ENCODE data around the gene MEX3D. TPM values are rescaled to one million over a fixed set of nuclear protein-coding genes. Genes with fewer than 3 reads are reported as not detected.

MEX3D gene
- total RNA-seq, 2 experiments from 2014 or later: 7.6 to 9.5 TPM

DNA sequence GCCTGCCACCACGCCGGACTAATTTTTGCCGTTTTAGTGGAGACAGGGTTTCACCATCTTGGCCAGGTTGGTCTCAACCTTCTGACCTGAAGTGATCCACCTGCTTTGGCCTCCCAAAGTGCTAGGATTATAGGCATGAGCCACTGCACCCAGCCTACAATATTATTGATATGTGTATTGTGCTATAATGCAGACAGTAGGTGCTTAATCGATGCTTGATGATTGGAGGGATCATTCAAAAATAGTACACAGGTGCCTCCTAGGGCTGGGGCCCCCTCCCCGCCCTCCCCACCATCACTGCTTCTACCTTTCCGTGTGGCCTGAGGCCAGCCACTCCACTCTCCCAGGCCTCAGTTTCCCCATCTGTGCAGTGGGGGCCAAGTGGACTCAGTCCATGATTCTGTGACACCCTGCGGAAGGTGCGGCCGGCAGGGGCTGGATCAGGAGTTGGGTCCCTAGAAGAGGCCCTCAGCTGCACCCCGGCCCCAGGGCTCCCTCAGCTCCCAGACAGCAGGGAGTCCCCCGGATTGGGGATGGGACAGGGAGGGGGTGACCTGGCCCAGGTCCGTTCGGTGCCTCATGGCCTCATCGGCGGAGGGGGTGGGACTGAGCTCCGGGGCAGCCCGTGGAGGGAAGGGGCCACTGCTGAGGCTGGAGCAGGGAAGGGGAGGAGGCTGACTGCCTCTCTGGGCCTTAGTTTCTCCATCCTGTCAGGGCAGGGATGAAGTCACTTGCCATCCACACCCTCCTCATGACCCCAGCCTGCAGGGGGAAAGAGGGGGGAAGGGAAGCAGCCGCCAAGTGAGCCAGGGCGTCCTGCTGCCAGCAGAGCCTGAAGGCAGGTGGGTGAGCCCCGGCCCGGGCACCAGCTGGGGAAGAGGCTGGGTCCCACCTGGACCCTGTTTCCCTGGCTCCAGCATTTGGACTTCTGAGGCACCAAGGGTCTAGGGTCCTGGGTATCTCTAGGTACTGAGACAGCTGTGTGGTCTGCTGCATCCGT lies 56.5 kb downstream of the MEX3D start:
- peak overlapping the region; percentile 57 for H3K4me3 Mint-ChIP-seq
- H3K36me3 Mint-ChIP-seq: no peaks in the 10 kb centered on the region
- DNase-seq: no peak
- no peaks in the 10 kb centered on the region for H3K9me3 Mint-ChIP-seq (ENCODE audit: low read depth)
- no peak overlapping the region for H3K27ac Mint-ChIP-seq
- no peak for ATAC-seq
- CTCF ChIA-PET: no interaction called here
- peaks cover 21% of the 10 kb centered on the region for H3K27me3 Mint-ChIP-seq
- H3K4me1 Mint-ChIP-seq: peaks cover 6% of the 10 kb centered on the region

DNA sequence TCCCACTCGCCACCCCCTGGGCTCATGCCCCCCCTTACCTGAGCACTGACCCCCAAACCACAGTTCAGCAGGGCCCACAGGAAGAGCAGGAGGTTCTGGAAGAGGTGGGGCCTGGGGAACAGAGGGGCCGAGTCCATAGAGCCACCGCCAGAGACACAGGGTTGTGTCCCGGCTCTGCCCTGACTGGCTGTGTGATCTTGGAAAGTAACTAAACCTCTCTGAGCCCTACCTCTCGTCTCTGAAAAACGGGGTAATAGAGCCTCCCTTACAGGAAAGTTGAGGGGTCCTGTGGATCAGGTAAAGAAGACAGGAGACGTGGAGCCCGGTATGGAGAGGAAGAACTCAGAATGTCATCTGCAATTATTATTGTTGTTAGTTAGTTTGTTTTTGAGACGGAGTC lies 57.3 kb downstream of the MEX3D start:
- Mint-ChIP-seq H3K27me3 (peaks cover 21% of the 10 kb centered on the region), H3K4me3 (no peak overlapping the region), H3K9me3 (ENCODE audit: low read depth) (peaks cover 2% of the 10 kb centered on the region), H3K4me1 (peaks cover 6% of the 10 kb centered on the region), H3K36me3 (no peaks in the 10 kb centered on the region), H3K27ac (no peak overlapping the region)
- no peak for ATAC-seq
- CTCF ChIA-PET: no interaction called here
- DNase-seq: no peak

DNA sequence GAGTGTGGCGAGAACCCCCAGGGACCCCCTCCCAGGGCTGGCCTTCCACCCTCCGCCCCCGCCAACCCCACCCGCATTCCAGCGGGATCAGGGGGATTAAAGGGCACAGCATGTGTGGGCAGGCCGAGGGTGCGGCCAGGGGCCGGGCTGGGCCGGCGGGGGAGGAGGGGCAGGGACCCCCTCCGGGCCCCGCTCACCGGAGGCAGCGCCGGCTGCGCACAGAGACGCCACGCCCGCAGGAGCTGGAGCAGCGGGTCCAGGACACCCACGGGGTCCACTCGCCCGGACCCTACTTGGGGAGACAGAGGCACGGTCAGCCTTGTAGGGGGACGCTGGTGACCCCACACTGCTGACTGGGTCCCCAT lies 57.7 kb downstream of the MEX3D start:
- H3K4me1 Mint-ChIP-seq: peaks cover 6% of the 10 kb centered on the region
- H3K36me3 Mint-ChIP-seq: no peaks in the 10 kb centered on the region
- CTCF ChIA-PET: no interaction called here
- DNase-seq: no peak
- H3K9me3 Mint-ChIP-seq (ENCODE audit: low read depth): peaks cover 2% of the 10 kb centered on the region
- H3K27me3 Mint-ChIP-seq: peaks cover 21% of the 10 kb centered on the region
- ATAC-seq: no peak
- H3K4me3 Mint-ChIP-seq: no peak overlapping the region
- no peak overlapping the region for H3K27ac Mint-ChIP-seq

DNA sequence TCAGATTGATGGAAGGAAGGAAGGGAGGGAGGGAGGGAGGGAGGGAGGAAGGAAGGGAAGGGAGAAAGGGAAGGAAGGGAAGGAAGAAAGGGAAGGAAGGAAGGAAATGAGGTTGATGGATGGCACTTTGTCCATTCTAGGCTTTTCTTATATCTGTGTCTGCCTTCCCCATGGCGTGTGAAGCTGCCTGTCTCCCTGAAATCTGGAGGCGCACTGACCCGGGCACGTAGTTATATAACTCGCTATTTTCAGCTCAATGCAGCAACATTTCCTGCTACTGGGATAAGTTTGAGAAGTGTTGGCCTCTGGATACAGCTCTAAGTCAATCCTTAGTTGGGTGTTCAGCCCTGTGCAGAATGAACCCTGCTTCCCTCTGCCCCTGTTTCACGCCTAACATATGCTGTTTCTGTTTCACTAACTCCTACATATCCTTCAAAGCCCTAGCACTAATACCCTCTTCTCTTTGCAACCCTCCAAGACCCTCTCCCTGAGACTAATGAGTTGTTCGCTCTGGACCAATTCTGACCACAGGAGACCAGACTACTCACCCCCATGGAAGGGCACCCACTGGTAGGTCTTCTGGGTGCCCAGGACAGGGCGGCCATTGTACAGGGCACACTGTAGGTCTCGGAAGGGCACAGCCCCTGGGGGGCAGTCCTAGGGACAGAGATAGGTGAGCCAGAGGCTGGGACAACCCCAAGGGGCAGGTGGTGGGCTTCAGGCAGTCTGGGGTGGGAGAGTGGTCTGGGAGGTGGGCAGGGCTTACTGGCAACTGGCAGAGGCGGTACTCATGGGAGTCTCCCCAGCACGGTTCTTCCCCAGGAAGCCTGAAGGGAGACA lies 58.3 kb downstream of the MEX3D start:
- peaks cover 21% of the 10 kb centered on the region for H3K27me3 Mint-ChIP-seq
- H3K27ac Mint-ChIP-seq: no peak overlapping the region
- CTCF ChIA-PET: interaction anchor here (0.7 to 0.9 kb wide), 2 partner anchors 44 to 230 kb away, joined by 3 read pairs; no protein-coding TSS in a partner anchor
- ATAC-seq (no peak), DNase-seq (no peak)
- H3K9me3 Mint-ChIP-seq (ENCODE audit: low read depth): peaks cover 2% of the 10 kb centered on the region
- no peaks in the 10 kb centered on the region for H3K36me3 Mint-ChIP-seq
- peaks cover 6% of the 10 kb centered on the region for H3K4me1 Mint-ChIP-seq
- no peak overlapping the region for H3K4me3 Mint-ChIP-seq

DNA sequence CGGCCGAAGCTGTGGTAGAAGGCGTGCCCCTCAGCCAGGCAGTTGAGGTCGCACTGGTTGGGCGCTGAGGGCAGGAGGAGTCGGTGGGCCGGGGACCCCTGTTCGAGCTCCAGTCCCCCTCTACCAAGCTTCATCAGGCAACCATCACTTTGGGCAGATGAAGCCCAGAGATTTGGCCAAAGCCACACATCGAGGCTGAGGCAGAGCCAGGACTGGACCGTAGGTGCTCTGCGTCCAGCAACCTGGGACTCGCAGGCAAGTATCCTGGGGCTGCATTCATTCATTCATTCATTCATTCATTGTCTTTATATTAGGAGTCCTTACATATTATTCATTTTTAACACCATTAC lies 59.6 kb downstream of the MEX3D start:
- CTCF ChIA-PET: interaction anchor here (1.7 kb wide), 1 partner anchor 38 kb away, joined by 6 read pairs; no protein-coding TSS in a partner anchor
- ATAC-seq (no peak), DNase-seq (no peak)
- Mint-ChIP-seq H3K4me3 (no peak overlapping the region), H3K36me3 (no peaks in the 10 kb centered on the region), H3K9me3 (ENCODE audit: low read depth) (peaks cover 2% of the 10 kb centered on the region), H3K27me3 (peaks cover 31% of the 10 kb centered on the region), H3K4me1 (peaks cover 8% of the 10 kb centered on the region), H3K27ac (no peak overlapping the region)

DNA sequence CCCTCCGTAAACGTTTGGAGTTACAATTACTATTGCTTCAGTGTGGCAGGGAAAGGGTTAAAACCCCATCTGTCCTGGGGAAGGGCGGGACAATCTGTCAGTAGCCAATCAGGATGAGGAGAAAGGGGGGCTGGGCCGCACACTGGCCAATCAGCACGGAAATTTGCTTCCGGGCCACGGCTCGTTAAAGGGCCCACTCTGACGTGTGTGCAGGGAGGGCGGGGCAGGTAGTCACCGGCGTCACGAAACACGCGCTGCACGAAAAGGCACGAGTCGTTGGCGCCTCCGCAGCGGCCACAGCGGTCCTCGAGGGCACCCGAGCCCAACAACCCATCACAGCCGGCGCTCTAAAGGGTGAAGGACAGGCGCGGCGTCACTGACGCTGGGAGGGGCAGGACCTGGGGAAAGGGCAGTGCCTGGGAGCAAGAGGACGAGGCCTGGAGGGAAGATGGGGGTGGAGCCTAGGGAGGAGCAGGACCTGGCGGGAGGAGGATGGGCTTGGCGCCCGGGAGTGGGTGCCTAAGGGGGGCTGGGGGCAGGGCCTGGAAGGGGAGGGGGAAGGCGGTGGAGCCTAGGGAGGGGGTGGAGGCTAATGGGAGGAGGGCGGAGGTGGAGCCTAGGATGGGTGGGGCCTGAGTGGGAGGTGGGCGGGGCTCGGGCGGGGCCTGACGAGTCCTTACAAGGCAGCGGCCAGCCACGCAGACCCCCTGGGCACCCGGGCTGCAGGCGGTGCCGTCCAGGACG lies 60.2 kb downstream of the MEX3D start:
- Mint-ChIP-seq H3K36me3 (no peaks in the 10 kb centered on the region), H3K27ac (peak overlapping the region; percentile 77), H3K9me3 (ENCODE audit: low read depth) (peaks cover 2% of the 10 kb centered on the region), H3K27me3 (peaks cover 33% of the 10 kb centered on the region), H3K4me1 (peaks cover 8% of the 10 kb centered on the region), H3K4me3 (peak overlapping the region; percentile 74)
- DNase-seq (peak; percentile 91), ATAC-seq (peak; percentile 87)
- CTCF ChIA-PET: interaction anchor here (1.7 kb wide), 1 partner anchor 39 kb away, joined by 6 read pairs; no protein-coding TSS in a partner anchor

DNA sequence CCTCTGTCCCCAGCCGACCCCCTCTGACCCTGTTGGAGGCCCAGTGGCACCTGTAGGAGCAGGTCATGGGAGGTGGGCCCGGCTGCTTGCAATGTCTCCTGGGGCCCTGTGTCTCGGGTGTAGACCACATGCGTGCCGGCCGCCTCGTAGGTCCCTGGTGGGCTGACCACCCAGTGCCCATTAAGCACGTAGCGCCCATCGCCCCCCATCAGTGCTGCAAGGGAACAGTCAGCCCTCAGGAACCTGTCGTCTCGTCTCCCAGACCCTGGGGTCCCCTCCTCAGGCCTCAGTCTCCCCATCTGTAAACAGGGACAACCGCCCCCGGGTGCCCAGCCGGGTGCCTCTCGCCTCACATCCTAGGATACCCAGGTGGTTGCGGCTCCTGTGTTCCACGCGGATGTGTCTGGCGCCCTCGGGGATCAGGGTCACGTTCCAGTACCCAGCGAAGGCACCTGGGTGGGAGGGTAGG lies 60.9 kb downstream of the MEX3D start:
- CTCF ChIA-PET: interaction anchor here (1.7 kb wide), 1 partner anchor 39 kb away, joined by 6 read pairs; no protein-coding TSS in a partner anchor
- no peaks in the 10 kb centered on the region for H3K36me3 Mint-ChIP-seq
- no peak for DNase-seq
- ATAC-seq: no peak
- H3K27me3 Mint-ChIP-seq: peaks cover 36% of the 10 kb centered on the region
- H3K4me3 Mint-ChIP-seq: no peak overlapping the region
- H3K27ac Mint-ChIP-seq: no peak overlapping the region
- H3K9me3 Mint-ChIP-seq (ENCODE audit: low read depth): peaks cover 2% of the 10 kb centered on the region
- H3K4me1 Mint-ChIP-seq: peaks cover 9% of the 10 kb centered on the region

DNA sequence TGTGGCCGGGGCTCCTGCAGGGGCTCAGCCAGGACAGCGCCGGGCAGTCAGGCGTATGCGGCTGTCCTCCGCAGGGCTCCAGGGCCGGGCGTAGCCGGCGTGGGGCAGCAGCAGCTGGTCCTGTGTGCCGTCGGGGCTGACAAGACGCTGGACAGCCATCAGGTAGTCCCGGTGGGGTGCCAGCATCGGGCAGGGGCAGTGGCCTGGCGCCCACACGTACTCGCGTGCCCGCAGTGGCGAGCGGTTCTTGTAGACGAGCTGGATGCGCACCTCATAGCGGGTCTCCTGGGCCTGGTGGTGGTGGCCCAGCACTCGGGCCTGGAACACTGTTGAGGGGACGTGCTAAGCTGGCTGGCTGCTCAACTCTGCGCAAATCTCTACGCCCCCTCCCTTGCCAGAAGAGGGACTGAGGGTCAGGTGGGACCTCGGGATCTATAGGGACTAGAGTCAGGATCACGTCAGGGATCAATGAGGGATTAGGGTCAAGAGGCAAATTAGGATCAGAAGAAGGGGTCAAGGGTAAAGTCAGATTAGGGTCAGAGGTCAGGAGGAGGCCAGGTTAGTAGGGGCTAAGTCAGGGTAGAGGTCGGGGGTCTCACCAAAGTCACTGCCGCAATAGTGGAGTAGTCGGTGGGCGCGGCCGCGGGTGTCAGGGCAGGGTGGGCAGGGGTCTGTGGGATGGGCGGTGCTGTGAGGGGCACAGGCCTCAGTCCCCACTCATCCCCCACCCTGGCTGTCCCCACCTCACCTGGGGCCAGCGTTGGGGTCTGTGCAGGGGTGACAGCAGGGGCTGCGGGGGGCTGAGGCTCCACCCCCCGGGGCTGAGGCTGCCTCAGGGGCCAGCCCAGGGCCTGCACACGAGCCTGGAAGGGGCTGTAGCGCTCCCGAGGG lies 61.9 kb downstream of the MEX3D start:
- H3K4me1 Mint-ChIP-seq: peaks cover 9% of the 10 kb centered on the region
- peaks cover 2% of the 10 kb centered on the region for H3K9me3 Mint-ChIP-seq (ENCODE audit: low read depth)
- H3K4me3 Mint-ChIP-seq: no peak overlapping the region
- H3K27me3 Mint-ChIP-seq: peaks cover 33% of the 10 kb centered on the region
- no peak for ATAC-seq
- H3K27ac Mint-ChIP-seq: no peak overlapping the region
- H3K36me3 Mint-ChIP-seq: no peaks in the 10 kb centered on the region
- CTCF ChIA-PET: interaction anchor here (1.6 kb wide), 1 partner anchor 40 kb away, joined by 4 read pairs; no protein-coding TSS in a partner anchor
- no peak for DNase-seq

DNA sequence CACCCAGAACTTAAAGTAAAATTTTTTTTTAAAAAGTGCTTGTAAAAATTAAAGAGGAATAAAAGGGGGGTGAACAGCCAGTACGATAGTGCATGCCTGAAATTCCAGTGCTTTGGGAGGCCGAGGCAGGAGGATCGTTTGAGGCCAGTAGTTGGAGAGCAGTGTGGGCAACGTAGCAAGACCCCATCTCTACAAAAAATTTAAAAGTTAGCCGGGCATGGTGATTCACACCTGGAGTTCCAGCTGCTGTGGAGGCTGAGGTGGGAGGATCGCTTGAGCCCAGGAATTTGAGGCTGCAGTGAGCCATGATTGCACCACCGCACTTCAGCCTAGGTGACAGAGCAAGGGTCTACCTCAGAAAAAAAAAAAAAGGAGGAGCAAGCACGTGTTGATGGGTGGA lies 63.1 kb downstream of the MEX3D start:
- H3K27ac Mint-ChIP-seq: no peak overlapping the region
- DNase-seq: no peak
- CTCF ChIA-PET: interaction anchor here (0.6 to 1.6 kb wide), 2 partner anchors 41 to 533 kb away, joined by 4 read pairs; no protein-coding TSS in a partner anchor
- H3K36me3 Mint-ChIP-seq: no peaks in the 10 kb centered on the region
- peaks cover 25% of the 10 kb centered on the region for H3K27me3 Mint-ChIP-seq
- H3K4me1 Mint-ChIP-seq: peaks cover 9% of the 10 kb centered on the region
- peaks cover 2% of the 10 kb centered on the region for H3K9me3 Mint-ChIP-seq (ENCODE audit: low read depth)
- no peak overlapping the region for H3K4me3 Mint-ChIP-seq
- no peak for ATAC-seq

Other genes starting within 250 kb of the MEX3D start
- 100 to 1,000 TPM; 124 to 135 TPM for gene NDUFS7, start 184.4 kb downstream of the MEX3D start, total RNA-seq
- 10 to 100 TPM; 19.3 to 20.4 TPM for gene GAMT, start 166.8 kb downstream of the MEX3D start, total RNA-seq
- 100 to 1,000 TPM; 275 to 283 TPM for gene DAZAP1, start 160.7 kb downstream of the MEX3D start, total RNA-seq
- gene RPS15, start 129.9 kb downstream of the MEX3D start, total RNA-seq: 1,000 to 10,000 TPM; 1,331 to 1,537 TPM
- gene APC2, start 118.2 kb downstream of the MEX3D start, total RNA-seq: under 1 TPM; 0.03 to 0.12 TPM
- 10 to 100 TPM; 43.3 to 48.9 TPM for gene C19orf25, start 89.1 kb downstream of the MEX3D start, total RNA-seq
- 1 to 10 TPM; 1.5 to 4.4 TPM for gene PCSK4, start 78.0 kb downstream of the MEX3D start, total RNA-seq
- 1 to 10 TPM; 1.0 to 1.3 TPM for gene REEP6, start 77.1 kb downstream of the MEX3D start, total RNA-seq
- 1 to 10 TPM in 1 of 2 experiments, under 1 TPM in 1; 0.91 to 1.2 TPM for gene ADAMTSL5, start 55.3 kb downstream of the MEX3D start, total RNA-seq
- not detected for gene PLK5, start 44.2 kb downstream of the MEX3D start, total RNA-seq
- gene MBD3, start 24.5 kb upstream of the MEX3D start, total RNA-seq: 100 to 1,000 TPM in 1 of 2 experiments, 10 to 100 TPM in 1; 87.4 to 101 TPM
- 100 to 1,000 TPM; 192 to 196 TPM for gene UQCR11, start 37.1 kb upstream of the MEX3D start, total RNA-seq
- gene TCF3, start 84.3 kb upstream of the MEX3D start, total RNA-seq: 100 to 1,000 TPM; 116 to 124 TPM
- not detected for gene ONECUT3, start 185.2 kb upstream of the MEX3D start, total RNA-seq
- gene ATP8B3, start 244.0 kb upstream of the MEX3D start, total RNA-seq: 10 to 100 TPM in 1 of 2 experiments, 1 to 10 TPM in 1; 7.3 to 21.8 TPM